Small intestine (tissue), 16 donors: ENCODE data around the gene MOB3C. TPM values are rescaled to one million over a fixed set of nuclear protein-coding genes. Genes with fewer than 3 reads are reported as not detected.
"Not testable (repeated sequence)": the region's sequence is repeated elsewhere in the genome, so short reads cannot be mapped to it uniquely, and the experiment has no call there.

ENCODE experiments used
- DNase-seq, 2 donors: peaks; one replicate each; pipeline versions ENCODE4 v3.0.0 to v3.0.0-alpha.2; 2013
- FAIRE-seq: peaks from 2 replicates; lab custom pipeline; 2012; peaks lifted over from hg19 to GRCh38; lab: Jason Lieb, UNC
- H3K27ac ChIP-seq, 3 donors: one replicate each; pipeline ENCODE4 v1.5.1; 2013; ENCODE audit warnings: low read length in 2 of 3, mild to moderate bottlenecking in 2 of 3, control low read depth in 1 of 3, inconsistent platforms in 1 of 3, low read depth in 1 of 3, moderate library complexity in 1 of 3
- H3K27me3 ChIP-seq, 3 donors: one replicate each; pipeline ENCODE4 v1.6.1; 2013; ENCODE audit warnings: low read length in 3 of 3, inconsistent platforms in 1 of 3; ENCODE audit not compliant: control insufficient read depth in 3 of 3, insufficient read depth in 3 of 3
- H3K36me3 ChIP-seq, 3 donors: one replicate each; pipeline ENCODE4 v1.6.1; 2013; ENCODE audit warnings: low read length in 3 of 3, inconsistent platforms in 1 of 3, low read depth in 1 of 3, mild to moderate bottlenecking in 1 of 3, moderate library complexity in 1 of 3; ENCODE audit not compliant: control insufficient read depth in 3 of 3, insufficient read depth in 2 of 3
- H3K4me1 ChIP-seq, 3 donors: one replicate each; pipeline ENCODE4 v1.6.1; 2013; ENCODE audit warnings: low read length in 2 of 3, inconsistent platforms in 1 of 3, low read depth in 1 of 3, mild to moderate bottlenecking in 1 of 3, moderate library complexity in 1 of 3; ENCODE audit not compliant: control insufficient read depth in 3 of 3, insufficient read depth in 2 of 3
- H3K4me3 ChIP-seq, 3 donors: one replicate each; pipeline ENCODE4 v1.5.1; 2013; ENCODE audit warnings: low read length in 3 of 3, control low read depth in 1 of 3, inconsistent platforms in 1 of 3, low read depth in 1 of 3, mild to moderate bottlenecking in 1 of 3, moderate library complexity in 1 of 3
- H3K9me3 ChIP-seq, 2 donors: one replicate each; pipeline ENCODE4 v1.6.1; 2013; ENCODE audit warnings: low read depth in 1 of 2, low read length in 1 of 2; ENCODE audit not compliant: control insufficient read depth in 2 of 2, insufficient read depth in 1 of 2
- WGBS, 3 donors: extraction: QIAGEN DNeasy Blood & Tissue Kit; methylation state at CpG; one replicate each; pipeline ENCODE4 v1.1.7; 2013; 5-methylcytosine and 5-hydroxymethylcytosine counted together
- long read RNA-seq, 10 donors: transcript quantifications; one replicate each; lab custom pipeline, GENCODE V29; 2026
- polyA plus RNA-seq, 4 donors: library from polyadenylated mRNA; stranded (reverse) in 3 of 4; unstranded in 1 of 4; fragments of 200-250 nt in 3 of 4; fragments of 120-200 nt in 1 of 4; gene quantifications; one replicate each; pipeline versions ENCODE4 v1.2.1 to v1.2.3, GENCODE V29; 2013
- donor health status: healthy with polysubstance abuse.
- donor health status: control.
- donor health status: control.
- donor health status: Bipolar disorder and iron deficiency.
- donor health status: healthy.

MOB3C gene
- polyA plus RNA-seq = 10 to 100 TPM in 2 of 4 donors, 1 to 10 TPM in 2; 7.8 to 12.0 (median 9.5) TPM
- long read RNA-seq, donor 1 = 0 reads
- long read RNA-seq, donor 2, full-length matches to known transcripts = 4 of 12 reads
- long read RNA-seq, donor 2, partial matches to known transcripts = 8 of 12 reads
- long read RNA-seq, donor 2, other reads (novel, unspliced or antisense) = 0 of 12 reads
- long read RNA-seq, donor 3, full-length matches to known transcripts = 2 of 2 reads
- long read RNA-seq, donor 3, partial matches to known transcripts = 0 of 2 reads
- long read RNA-seq, donor 3, other reads (novel, unspliced or antisense) = 0 of 2 reads
- long read RNA-seq, donor 4 = 0 reads
- long read RNA-seq, donor 5 = 0 reads
- long read RNA-seq, donor 6, full-length matches to known transcripts = 6 of 6 reads
- long read RNA-seq, donor 6, partial matches to known transcripts = 0 of 6 reads
- long read RNA-seq, donor 6, other reads (novel, unspliced or antisense) = 0 of 6 reads
- long read RNA-seq, donor 7 = 0 reads
- long read RNA-seq, donor 8, partial matches to known transcripts = 0 of 1 reads
- long read RNA-seq, donor 8, other reads (novel, unspliced or antisense) = 0 of 1 reads
- long read RNA-seq, donor 9, full-length matches to known transcripts = 3 of 3 reads
- long read RNA-seq, donor 9, partial matches to known transcripts = 0 of 3 reads
- long read RNA-seq, donor 9, other reads (novel, unspliced or antisense) = 0 of 3 reads
- long read RNA-seq, donor 10, full-length matches to known transcripts = 6 of 6 reads
- long read RNA-seq, donor 10, partial matches to known transcripts = 0 of 6 reads
- long read RNA-seq, donor 10, other reads (novel, unspliced or antisense) = 0 of 6 reads

GRCh38 chr1:46616277-46617107, at the start of gene MOB3C:
MOB3C (minus strand) TSS chr1:46616811; CDS start chr1:46613321, 3,490 bp downstream.
- Histone ChIP-seq H3K4me1 (peaks cover 0 to 27% (median 9%) of the 10 kb centered on the region in 3 donors), H3K9me3 (no peaks in the 10 kb centered on the region), H3K27me3 (no peaks in the 10 kb centered on the region), H3K4me3 (peak within 1 kb of the TSS; percentile 68 to 76 (median 73)), H3K27ac (peak within 1 kb of the TSS; percentile 51 to 91 (median 62)), H3K36me3 (peaks cover 1 to 19% (median 3%) of the 10 kb centered on the region in 3 donors)
- FAIRE-seq (no peak), DNase-seq (peak; percentile 79 to 86)
- 0 to 1% (median 0%) methylated on average over 38 to 62 of the region's 62 CpGs for WGBS, 3 donors

- peaks cover 3 to 5% (median 5%) of the 10 kb centered on the region in 3 donors for H3K4me1 ChIP-seq
- H3K27ac ChIP-seq = no peak overlapping the region
- no peaks in the 10 kb centered on the region for H3K9me3 ChIP-seq
- 62 to 94% (median 79%) methylated on average over 2 of the region's 2 CpGs for WGBS, 3 donors
- DNase-seq (no peak), FAIRE-seq (no peak)
- H3K27me3 ChIP-seq = no peaks in the 10 kb centered on the region
- peaks cover 0 to 12% (median 4%) of the 10 kb centered on the region in 3 donors for H3K36me3 ChIP-seq
- no peak overlapping the region for H3K4me3 ChIP-seq
Observed at GRCh38 chr1:46665983-46666382, 49.4 kb upstream of the MOB3C start.

GRCh38 chr1:46662919-46663318, 46.3 kb upstream of the MOB3C start:
- not testable (repeated sequence) for FAIRE-seq, H3K27ac ChIP-seq, DNase-seq, H3K27me3 ChIP-seq, H3K9me3 ChIP-seq, H3K4me1 ChIP-seq, H3K4me3 ChIP-seq
- WGBS, 3 donors = 83 to 96% (median 94%) methylated on average over 2 to 4 of the region's 5 CpGs
- H3K36me3 ChIP-seq = peaks cover 0 to 10% (median 7%) of the 10 kb centered on the region in 3 donors

- H3K36me3 ChIP-seq, FAIRE-seq, H3K4me3 ChIP-seq, H3K27me3 ChIP-seq, H3K4me1 ChIP-seq, DNase-seq, H3K9me3 ChIP-seq, H3K27ac ChIP-seq: not testable (repeated sequence)
- WGBS, 3 donors = 76 to 85% (median 77%) methylated on average over 5 of the region's 5 CpGs
Observed at GRCh38 chr1:46660116-46660515, 43.5 kb upstream of the MOB3C start.

- 67 to 79% (median 79%) methylated on average over 2 of the region's 2 CpGs for WGBS, 3 donors
- FAIRE-seq = no peak
- H3K4me3 ChIP-seq = no peak overlapping the region
Observed at GRCh38 chr1:46659307-46659870, 42.8 kb upstream of the MOB3C start.

GRCh38 chr1:46657775-46658174, 41.2 kb upstream of the MOB3C start:
- Histone ChIP-seq H3K9me3 (no peaks in the 10 kb centered on the region), H3K27ac (no peak overlapping the region), H3K36me3 (peaks cover 0 to 8% (median 3%) of the 10 kb centered on the region in 3 donors), H3K4me3 (no peak overlapping the region), H3K4me1 (peaks cover 0 to 7% (median 4%) of the 10 kb centered on the region in 3 donors), H3K27me3 (no peaks in the 10 kb centered on the region)
- no peak for DNase-seq
- FAIRE-seq = no peak
- WGBS, 3 donors = 63 to 89% (median 76%) methylated on average over 1 of the region's 1 CpG

More at GRCh38 chr1:46659307-46659870, 42.8 kb upstream of the MOB3C start:
- H3K36me3 ChIP-seq = peaks cover 0 to 9% (median 3%) of the 10 kb centered on the region in 3 donors
- H3K27me3 ChIP-seq = no peaks in the 10 kb centered on the region
- no peaks in the 10 kb centered on the region for H3K4me1 ChIP-seq
- H3K27ac ChIP-seq = no peak overlapping the region
- DNase-seq = no peak
- H3K9me3 ChIP-seq = no peaks in the 10 kb centered on the region

GRCh38 chr1:46656643-46657042, 40.0 kb upstream of the MOB3C start:
- 80 to 89% (median 86%) methylated on average over 2 of the region's 2 CpGs for WGBS, 3 donors
- Histone ChIP-seq H3K9me3 (no peaks in the 10 kb centered on the region), H3K27ac (no peak overlapping the region), H3K4me3 (no peak overlapping the region), H3K4me1 (peaks cover 0 to 7% (median 4%) of the 10 kb centered on the region in 3 donors), H3K36me3 (peaks cover 0 to 8% (median 0%) of the 10 kb centered on the region in 3 donors), H3K27me3 (no peaks in the 10 kb centered on the region)
- FAIRE-seq (no peak), DNase-seq (no peak)
